Neural crest cell (in vitro differentiated cells): ENCODE data around the gene IQCN. TPM values are rescaled to one million over a fixed set of nuclear protein-coding genes. Genes with fewer than 3 reads are reported as not detected.

Experiments used
- DNase-seq: peaks from one replicate; pipeline ENCODE4 v3.0.0; 2021; ENCODE audit warnings: low read depth, mixed read lengths, low spot score
- H3K27ac Mint-ChIP-seq: one replicate; pipeline ENCODE4 v1.8.0; 2021; ENCODE audit warnings: mild to moderate bottlenecking, mixed read lengths; ENCODE audit not compliant: unreplicated experiment
- H3K27me3 Mint-ChIP-seq: 2 replicates; pipeline ENCODE4 v1.8.0; 2021; ENCODE audit warnings: low read depth, mild to moderate bottlenecking, mixed read lengths
- H3K36me3 Mint-ChIP-seq: 2 replicates; pipeline ENCODE4 v1.8.0; 2021; ENCODE audit warnings: low read depth, mild to moderate bottlenecking, mixed read lengths
- H3K4me1 Mint-ChIP-seq: 2 replicates; pipeline ENCODE4 v1.8.0; 2021; ENCODE audit warnings: mixed read lengths
- H3K4me3 Mint-ChIP-seq: one replicate; pipeline ENCODE4 v1.8.0; 2021; ENCODE audit warnings: mild to moderate bottlenecking, mixed read lengths
- H3K9me3 Mint-ChIP-seq: 2 replicates; pipeline ENCODE4 v1.8.0; 2021; ENCODE audit warnings: mixed read lengths
- total RNA-seq: library from RNA; stranded (reverse); gene quantifications from 2 replicates; pipeline ENCODE4 v1.2.1, GENCODE V29; 2021
- TF ChIP-seq, protein P1 (sequence below): fragments of 200-600 bp; sonication (generic); conservative IDR thresholded peaks from 2 replicates; pipeline ENCODE4 v1.5.0; 2021; ENCODE audit warnings: antibody characterized with exemption, mild to moderate bottlenecking

Gene IQCN
- total RNA-seq, 1 donor from 2014 or later: 2.2 TPM

DNA sequence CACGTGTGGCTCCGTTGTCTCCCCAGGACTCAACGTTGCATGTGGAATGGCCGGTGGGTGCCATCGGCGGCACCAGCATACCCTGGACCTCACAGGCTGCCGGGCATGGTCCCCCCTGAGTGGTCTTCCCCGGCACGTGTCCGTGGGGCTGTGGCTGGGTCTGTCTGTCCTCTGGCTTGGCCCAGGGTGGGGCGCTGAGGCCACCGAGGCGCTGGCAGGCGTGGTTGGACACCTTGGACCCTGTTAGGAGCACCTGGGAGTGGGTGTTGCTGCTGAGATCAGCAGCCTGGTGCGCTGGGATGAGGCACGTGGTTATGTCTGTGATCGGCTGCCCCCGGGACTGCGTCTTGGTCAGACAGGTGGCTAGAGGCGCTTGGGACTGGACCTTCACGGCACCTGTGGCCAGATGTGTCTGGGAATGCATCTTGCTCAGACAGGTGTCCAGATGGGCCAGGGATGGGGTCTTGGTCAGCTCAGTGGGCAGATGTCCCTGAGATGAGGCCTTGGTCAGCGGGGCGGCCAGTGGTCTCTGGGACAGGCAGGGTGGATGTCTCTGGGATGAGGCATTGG lies 9.2 kb downstream of the IQCN start:
- Mint-ChIP-seq H3K4me3 (no peak overlapping the region), H3K9me3 (peaks cover 2% of the 10 kb centered on the region), H3K4me1 (no peaks in the 10 kb centered on the region), H3K27me3 (no peaks in the 10 kb centered on the region), H3K36me3 (peaks cover 2% of the 10 kb centered on the region), H3K27ac (no peak overlapping the region)
- TF ChIP-seq, protein P1, sequence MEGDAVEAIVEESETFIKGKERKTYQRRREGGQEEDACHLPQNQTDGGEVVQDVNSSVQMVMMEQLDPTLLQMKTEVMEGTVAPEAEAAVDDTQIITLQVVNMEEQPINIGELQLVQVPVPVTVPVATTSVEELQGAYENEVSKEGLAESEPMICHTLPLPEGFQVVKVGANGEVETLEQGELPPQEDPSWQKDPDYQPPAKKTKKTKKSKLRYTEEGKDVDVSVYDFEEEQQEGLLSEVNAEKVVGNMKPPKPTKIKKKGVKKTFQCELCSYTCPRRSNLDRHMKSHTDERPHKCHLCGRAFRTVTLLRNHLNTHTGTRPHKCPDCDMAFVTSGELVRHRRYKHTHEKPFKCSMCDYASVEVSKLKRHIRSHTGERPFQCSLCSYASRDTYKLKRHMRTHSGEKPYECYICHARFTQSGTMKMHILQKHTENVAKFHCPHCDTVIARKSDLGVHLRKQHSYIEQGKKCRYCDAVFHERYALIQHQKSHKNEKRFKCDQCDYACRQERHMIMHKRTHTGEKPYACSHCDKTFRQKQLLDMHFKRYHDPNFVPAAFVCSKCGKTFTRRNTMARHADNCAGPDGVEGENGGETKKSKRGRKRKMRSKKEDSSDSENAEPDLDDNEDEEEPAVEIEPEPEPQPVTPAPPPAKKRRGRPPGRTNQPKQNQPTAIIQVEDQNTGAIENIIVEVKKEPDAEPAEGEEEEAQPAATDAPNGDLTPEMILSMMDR: no peak
- DNase-seq: no peak

DNA sequence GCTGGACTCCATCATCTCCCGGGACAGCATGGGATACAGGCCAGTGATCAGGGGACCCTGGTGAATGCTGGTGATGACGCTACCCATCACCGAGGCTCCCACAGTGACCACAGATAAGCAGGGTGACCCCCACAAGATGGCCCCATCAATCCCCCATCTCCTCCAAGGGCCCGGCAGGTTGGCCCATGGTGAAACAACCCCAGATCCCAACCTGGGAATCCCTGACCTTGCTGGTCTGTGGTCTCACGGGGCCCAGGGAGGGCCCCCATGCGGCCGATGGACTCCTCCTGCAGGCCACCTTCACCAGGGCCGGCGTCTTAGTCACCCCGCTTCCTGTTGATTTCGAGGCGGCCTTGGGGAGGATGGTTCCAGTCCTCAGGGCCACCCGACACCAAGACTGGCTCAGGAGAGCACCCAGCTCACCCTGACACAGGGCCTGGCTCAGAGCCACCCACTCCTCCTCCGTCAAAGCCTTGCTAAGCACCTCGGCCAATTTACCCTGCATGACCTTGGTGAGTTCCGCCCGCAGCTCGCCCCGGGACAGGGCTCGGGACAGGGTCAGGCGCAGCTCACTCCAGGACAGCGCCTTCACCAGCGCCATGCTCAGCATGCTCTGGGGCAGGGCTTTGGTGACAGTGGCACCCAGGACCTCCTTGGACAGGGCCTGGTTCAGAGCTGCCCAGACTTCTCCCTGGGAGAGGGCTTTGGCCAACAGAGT lies 10.0 kb downstream of the IQCN start:
- peaks cover 2% of the 10 kb centered on the region for H3K9me3 Mint-ChIP-seq
- TF ChIP-seq, protein P1: no peak
- H3K36me3 Mint-ChIP-seq: peaks cover 2% of the 10 kb centered on the region
- no peaks in the 10 kb centered on the region for H3K27me3 Mint-ChIP-seq
- no peak for DNase-seq
- no peaks in the 10 kb centered on the region for H3K4me1 Mint-ChIP-seq
- no peak overlapping the region for H3K4me3 Mint-ChIP-seq
- no peak overlapping the region for H3K27ac Mint-ChIP-seq

DNA sequence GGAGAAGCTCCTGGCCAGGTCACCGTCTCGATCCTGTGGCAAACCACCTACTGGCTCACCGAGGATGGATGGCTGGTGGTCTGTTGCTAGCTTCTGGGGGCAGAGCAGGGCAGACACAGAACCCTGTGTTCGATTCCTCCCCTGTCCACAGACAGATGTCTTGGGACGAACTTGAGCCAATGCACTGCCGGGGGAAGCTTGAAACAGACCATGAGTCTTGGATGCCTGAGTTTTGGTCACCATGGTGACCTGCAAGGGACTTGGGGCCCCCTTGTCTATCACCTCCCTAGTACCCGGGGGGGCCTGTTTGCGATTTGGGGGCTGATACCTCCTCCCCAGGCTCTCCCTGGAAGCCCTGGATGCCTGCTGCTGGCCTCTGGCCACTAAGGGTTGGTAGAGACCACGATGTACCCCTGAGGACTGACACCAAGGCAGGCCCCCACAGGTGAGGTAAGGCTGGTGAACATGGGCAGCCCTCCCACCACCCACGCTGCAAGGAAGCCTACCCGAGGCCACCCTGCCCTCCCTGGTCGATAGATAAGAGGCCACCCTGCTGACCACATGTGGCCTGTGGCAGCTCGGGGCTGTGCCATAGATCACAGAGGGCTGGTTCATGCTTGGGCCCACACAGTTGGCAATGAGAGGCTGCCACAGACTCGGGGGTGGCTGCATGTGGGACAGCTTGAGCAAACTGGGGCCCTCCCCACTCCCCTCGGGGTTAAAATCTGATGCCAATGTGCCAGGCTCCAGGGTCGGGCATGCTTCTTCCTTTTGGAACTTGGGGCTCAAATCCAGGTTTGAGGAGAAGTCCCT lies 10.7 kb downstream of the IQCN start:
- H3K27me3 Mint-ChIP-seq: no peaks in the 10 kb centered on the region
- TF ChIP-seq, protein P1: no peak
- H3K27ac Mint-ChIP-seq: no peak overlapping the region
- H3K4me3 Mint-ChIP-seq: no peak overlapping the region
- no peaks in the 10 kb centered on the region for H3K4me1 Mint-ChIP-seq
- DNase-seq: no peak
- H3K9me3 Mint-ChIP-seq: peaks cover 2% of the 10 kb centered on the region
- H3K36me3 Mint-ChIP-seq: peaks cover 2% of the 10 kb centered on the region

DNA sequence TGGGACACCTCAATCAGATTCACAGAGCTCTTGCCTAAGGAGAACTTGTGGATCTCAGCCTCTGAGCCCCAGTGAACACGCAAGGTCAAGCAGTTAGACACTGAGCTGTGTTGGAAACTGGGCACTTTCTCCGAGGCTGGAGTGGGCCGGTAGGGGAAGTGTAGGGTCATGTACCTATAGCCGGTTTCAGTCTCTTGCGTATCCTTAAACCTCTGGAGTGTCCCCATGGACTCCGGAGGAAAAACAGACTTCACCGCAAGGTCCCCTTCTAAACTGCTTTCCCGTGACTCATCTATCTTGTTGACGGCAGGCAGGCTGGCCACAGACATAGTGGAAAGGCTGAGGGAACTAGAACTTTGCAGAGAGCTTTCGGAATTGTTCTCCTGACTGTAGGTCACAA lies 11.3 kb downstream of the IQCN start:
- no peak for DNase-seq
- Mint-ChIP-seq H3K4me3 (no peak overlapping the region), H3K9me3 (peaks cover 2% of the 10 kb centered on the region), H3K36me3 (no peaks in the 10 kb centered on the region), H3K27me3 (no peaks in the 10 kb centered on the region), H3K27ac (no peak overlapping the region), H3K4me1 (no peaks in the 10 kb centered on the region)
- TF ChIP-seq, protein P1: no peak

DNA sequence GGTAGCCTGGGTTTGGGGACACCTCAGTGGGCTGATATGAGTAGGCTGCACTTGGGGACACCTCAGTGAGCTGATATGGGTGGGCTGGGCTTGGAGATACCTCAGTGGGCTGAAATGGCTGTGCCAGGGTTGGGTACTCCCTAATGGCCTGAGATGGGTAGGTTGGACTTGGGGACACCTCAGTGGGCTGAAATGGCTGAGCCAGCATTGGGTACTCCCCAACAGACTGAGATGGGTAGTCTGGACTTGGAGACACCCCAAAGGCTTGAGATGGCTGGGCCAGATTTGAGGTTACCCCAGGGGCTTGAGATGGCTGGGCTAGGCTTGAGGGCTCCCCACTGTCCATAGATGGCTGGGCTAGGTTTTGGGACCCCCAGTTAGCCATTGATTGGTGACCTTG lies 12.1 kb downstream of the IQCN start:
- Mint-ChIP-seq H3K9me3 (peaks cover 2% of the 10 kb centered on the region), H3K4me1 (no peaks in the 10 kb centered on the region), H3K36me3 (no peaks in the 10 kb centered on the region), H3K27ac (no peak overlapping the region), H3K27me3 (no peaks in the 10 kb centered on the region), H3K4me3 (no peak overlapping the region)
- DNase-seq: no peak
- TF ChIP-seq, protein P1: no peak
